HCT116 (cell line): ENCODE data around the gene ABR. TPM values are rescaled to one million over a fixed set of nuclear protein-coding genes. Genes with fewer than 3 reads are reported as not detected.

Experiments used
- ATAC-seq: fragments of 200-7000 bp; cut with Tn5 transposase; 2 replicates; pipeline ENCODE4 v1.9.1; 2020; ENCODE audit warnings: mild to moderate bottlenecking, moderate library complexity
- BruUV-seq: library from RNA; stranded (reverse); fragments of 400-500 nt; replicated peaks from 2 replicates; lab custom pipeline; 2021; lab: Mats Ljungman, UMichigan
- CTCF ChIA-PET: fragments of 300-600 bp; sonication (Branson Sonifier 250); formaldehyde crosslinking; loops from one replicate; lab custom pipeline; 2021; ENCODE audit warnings: antibody characterized with exemption; lab: Charles Lee
- POLR2A ChIA-PET: fragments of 300-600, 350-600 bp; sonication (Branson Sonifier 250); formaldehyde crosslinking; loops from one replicate; lab custom pipeline; 2021; ENCODE audit warnings: antibody characterized with exemption; lab: Charles Lee
- RAD21 ChIA-PET, 2 experiments: fragments of 300-600 bp; sonication (Branson Sonifier 250); formaldehyde crosslinking; loops; one replicate each; lab custom pipeline; 2023; ENCODE audit warnings: low total read pairs in 2 of 2; ENCODE audit not compliant: uncharacterized antibody in 2 of 2, unreplicated experiment in 2 of 2, low non-redundant PET in 1 of 2; lab: Charles Lee
- DNase-seq: peaks from one replicate; pipeline ENCODE4 v3.0.0-alpha.2; 2010; ENCODE audit warnings: low read depth, low spot score
- H2AFZ ChIP-seq: fragments of 200-600 bp; shearing (Covaris generic), sonication (generic); 2 replicates; pipeline ENCODE4 v1.6.1; 2017; ENCODE audit warnings: low read depth, mixed run types, mixed read lengths, antibody characterized with exemption, low read length; ENCODE audit not compliant: poor library complexity, severe bottlenecking
- H3K27ac ChIP-seq: 2 replicates; pipeline ENCODE4 v1.5.1; 2012; ENCODE audit warnings: low read depth, low read length
- H3K27me3 ChIP-seq: fragments of 200-600 bp; sonication (generic); 2 replicates; pipeline ENCODE4 v1.6.1; 2016; ENCODE audit warnings: mixed run types, low read length, mixed read lengths; ENCODE audit not compliant: insufficient read depth
- H3K36me3 ChIP-seq, 2 experiments: fragments of 200-500 bp in 1 of 2; fragments of 200-600 bp in 1 of 2; sonication (Bioruptor generic) in 1 of 2; sonication (generic) in 1 of 2; 2 replicates each; pipeline versions ENCODE4 v1.5.1 to v1.6.1; 2014 to 2016; ENCODE audit warnings: low read length in 2 of 2, inconsistent platforms in 1 of 2, mixed read lengths in 1 of 2, mixed run types in 1 of 2; ENCODE audit not compliant: insufficient read depth in 2 of 2, control insufficient read depth in 1 of 2
- H3K4me1 ChIP-seq, 2 experiments: fragments of 200-600 bp in 1 of 2; sonication (generic) in 1 of 2; 2 replicates each; pipeline versions ENCODE4 v1.5.1 to v1.6.1; 2012 to 2017; ENCODE audit warnings: low read length in 2 of 2, inconsistent platforms in 1 of 2, mild to moderate bottlenecking in 1 of 2, mixed read lengths in 1 of 2, mixed run types in 1 of 2, moderate library complexity in 1 of 2; ENCODE audit not compliant: insufficient read depth in 2 of 2, control insufficient read depth in 1 of 2
- H3K4me2 ChIP-seq: fragments of 200-600 bp; sonication (generic); 2 replicates; pipeline ENCODE4 v1.6.1; 2017; ENCODE audit warnings: mixed run types, low read length, mixed read lengths
- H3K4me3 ChIP-seq, 2 experiments: fragments of 200-600 bp in 1 of 2; sonication (generic) in 1 of 2; replicated peaks in 1 of 2; 2 replicates each; pipeline ENCODE4 v1.5.1; 2011 to 2016; ENCODE audit warnings: low read length in 2 of 2, control low read depth in 1 of 2, low read depth in 1 of 2, mild to moderate bottlenecking in 1 of 2, mixed read lengths in 1 of 2, mixed run types in 1 of 2
- H3K79me2 ChIP-seq: fragments of 200-600 bp; sonication (generic); 2 replicates; pipeline ENCODE4 v1.6.1; 2017; ENCODE audit warnings: mild to moderate bottlenecking, mixed run types, low read length, moderate library complexity, mixed read lengths; ENCODE audit not compliant: insufficient read depth
- H3K9ac ChIP-seq: fragments of 200-600 bp; sonication (generic); 2 replicates; pipeline ENCODE4 v1.6.1; 2016; ENCODE audit warnings: low read length, mixed read lengths
- H3K9me2 ChIP-seq: fragments of 200-600 bp; sonication (generic), shearing (Covaris generic); 2 replicates; pipeline ENCODE4 v1.6.1; 2017; ENCODE audit warnings: mixed run types, mild to moderate bottlenecking, moderate library complexity; ENCODE audit not compliant: insufficient read depth
- H3K9me3 ChIP-seq, 2 experiments: fragments of 200-500 bp in 1 of 2; fragments of 200-600 bp in 1 of 2; sonication (Bioruptor generic) in 1 of 2; sonication (generic) in 1 of 2; 2 replicates each; pipeline ENCODE4 v1.6.1; 2014 to 2017; ENCODE audit warnings: low read length in 2 of 2, mixed read lengths in 2 of 2, inconsistent platforms in 1 of 2, low read depth in 1 of 2, mild to moderate bottlenecking in 1 of 2, mixed run types in 1 of 2, moderate library complexity in 1 of 2; ENCODE audit not compliant: control insufficient read depth in 1 of 2, insufficient read depth in 1 of 2
- H4K20me1 ChIP-seq: fragments of 200-600 bp; sonication (generic), shearing (Covaris generic); 2 replicates; pipeline ENCODE4 v1.6.1; 2017; ENCODE audit warnings: mixed run types, mild to moderate bottlenecking, moderate library complexity; ENCODE audit not compliant: insufficient read depth
- EGR1 ChIP-seq: IDR thresholded peaks from 2 replicates; pipeline ENCODE4 v1.6.1; 2012; ENCODE audit warnings: low read depth
- EZH2 ChIP-seq: fragments of 200-600 bp; sonication (generic); IDR thresholded peaks from 2 replicates; pipeline ENCODE4 v1.6.1; 2017; ENCODE audit warnings: antibody characterized with exemption, mixed run types
- EZH2phosphoT487 ChIP-seq: fragments of 200-600 bp; IDR thresholded peaks from 2 replicates; pipeline ENCODE4 v1.6.1; 2018; ENCODE audit warnings: antibody characterized with exemption, borderline replicate concordance
- POLR2A ChIP-seq: IDR thresholded peaks from 2 replicates; pipeline ENCODE4 v1.7.0; 2011; ENCODE audit warnings: borderline replicate concordance; ENCODE audit not compliant: insufficient read depth, insufficient read length; ENCODE audit errors: extremely low read depth
- POLR2AphosphoS5 ChIP-seq: IDR thresholded peaks from 2 replicates; pipeline ENCODE4 v1.6.1; 2011; ENCODE audit warnings: mild to moderate bottlenecking, low read depth, low read length, moderate library complexity
- SIN3A ChIP-seq: IDR thresholded peaks from 2 replicates; pipeline ENCODE4 v1.6.1; 2012; ENCODE audit warnings: low read depth
- ZNF274 ChIP-seq: fragments of 200-500 bp; sonication (Bioruptor generic); IDR thresholded peaks from 2 replicates; pipeline ENCODE4 v1.6.1; 2014; ENCODE audit warnings: mild to moderate bottlenecking, low read depth, low read length, inconsistent platforms
- intact Hi-C: fragments of 100-400 bp; cut with micrococcal nuclease; formaldehyde crosslinking; loops from 2 replicates; pipeline ENCODE4 v1.10.0; 2022
- total RNA-seq: library from RNA; stranded (reverse); gene quantifications from one replicate; pipeline ENCODE4 v1.2.1, GENCODE V29; 2021; ENCODE audit not compliant: unreplicated experiment
- TF ChIP-seq, protein P1 (sequence below): IDR thresholded peaks from 2 replicates; pipeline ENCODE4 v1.6.1; 2011; ENCODE audit warnings: mild to moderate bottlenecking, low read length, moderate library complexity; ENCODE audit not compliant: insufficient replicate concordance; ENCODE audit errors: extremely low read depth
- TF ChIP-seq, protein P2 (sequence below), 3 experiments: fragments of 200-600 bp in 1 of 3; sonication (generic) in 1 of 3; IDR thresholded peaks in 2 of 3; conservative IDR thresholded peaks in 1 of 3; 2 replicates each; pipeline ENCODE4 v1.5.1; 2012 to 2017; ENCODE audit warnings: low read depth in 2 of 3, low read length in 2 of 3, antibody characterized with exemption in 1 of 3, borderline replicate concordance in 1 of 3, control low read depth in 1 of 3, mild to moderate bottlenecking in 1 of 3, mixed read lengths in 1 of 3, mixed run types in 1 of 3, moderate library complexity in 1 of 3; ENCODE audit not compliant: insufficient read depth in 1 of 3
- TF ChIP-seq, protein P3 (sequence below): IDR thresholded peaks from 2 replicates; pipeline ENCODE4 v1.6.1; 2012

ABR gene
- total RNA-seq, 1 experiment from 2014 or later = 58.5 TPM

DNA sequence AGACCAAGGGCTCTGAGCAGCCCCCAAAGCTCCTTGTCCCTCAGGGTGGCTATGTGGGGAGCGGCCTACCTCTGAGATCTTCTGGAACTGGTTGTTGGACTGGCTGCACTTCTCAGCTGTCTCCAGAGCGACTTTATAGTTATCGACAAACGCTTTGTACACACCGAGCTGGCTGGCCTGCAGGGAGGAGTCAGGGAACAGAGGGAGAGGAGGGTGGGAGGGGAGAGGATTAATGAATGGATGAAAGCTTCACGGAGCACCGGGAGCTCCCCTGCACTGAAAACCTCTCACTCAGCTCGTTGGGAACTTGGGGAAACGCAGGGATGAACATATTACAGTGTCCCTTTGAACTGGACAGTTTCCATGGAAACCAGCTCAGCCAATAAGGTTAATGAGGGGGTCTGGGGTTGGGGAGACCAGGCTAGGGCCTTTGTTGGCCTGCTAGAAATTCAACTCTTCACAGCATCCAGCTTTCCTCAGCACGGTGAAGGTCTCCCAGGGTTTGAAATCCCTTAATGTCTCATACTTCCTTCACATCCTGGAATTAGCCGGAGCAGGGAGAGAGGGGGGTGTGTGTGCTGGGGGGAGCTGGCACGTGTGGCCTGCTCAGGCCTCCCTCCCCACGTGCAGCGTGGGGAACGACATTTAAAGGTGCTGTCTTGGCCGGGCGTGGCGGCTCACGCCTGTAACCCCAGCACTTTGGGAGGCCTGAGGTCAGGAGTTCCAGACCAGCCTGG, 96.2 kb downstream of the ABR start:
- ChIA-PET RAD21 (no interaction called here), POLR2A (no interaction called here), CTCF (interaction anchor here (3.3 kb wide), 1 partner anchor 25 kb away, joined by 12 read pairs; no protein-coding TSS in a partner anchor)
- BruUV-seq = no TSS peak
- Histone ChIP-seq H3K27me3 (no peaks in the 10 kb centered on the region), H3K4me2 (no peak overlapping the region), H3K9me3 (no peaks in the 10 kb centered on the region), H3K4me3 (no peak overlapping the region), H3K4me1 (peaks cover 34 to 53% of the 10 kb centered on the region in 2 experiments), H3K27ac (no peak overlapping the region), H2AFZ (no peak overlapping the region), H3K9ac (no peak overlapping the region), H3K79me2 (no peaks in the 10 kb centered on the region), H3K36me3 (peaks cover 0 to 2% of the 10 kb centered on the region in 2 experiments; a peak in 1 of 4 replicates), H4K20me1 (no peaks in the 10 kb centered on the region), H3K9me2 (no peaks in the 10 kb centered on the region)
- no peak for ATAC-seq
- DNase-seq = no peak
- intact Hi-C loops = no loop called here
- TF ChIP-seq POLR2A (no peak), EGR1 (no peak), EZH2 (no peak), POLR2AphosphoS5 (no peak), ZNF274 (no peak), SIN3A (no peak), EZH2phosphoT487 (no peak)
- TF ChIP-seq, protein P1, sequence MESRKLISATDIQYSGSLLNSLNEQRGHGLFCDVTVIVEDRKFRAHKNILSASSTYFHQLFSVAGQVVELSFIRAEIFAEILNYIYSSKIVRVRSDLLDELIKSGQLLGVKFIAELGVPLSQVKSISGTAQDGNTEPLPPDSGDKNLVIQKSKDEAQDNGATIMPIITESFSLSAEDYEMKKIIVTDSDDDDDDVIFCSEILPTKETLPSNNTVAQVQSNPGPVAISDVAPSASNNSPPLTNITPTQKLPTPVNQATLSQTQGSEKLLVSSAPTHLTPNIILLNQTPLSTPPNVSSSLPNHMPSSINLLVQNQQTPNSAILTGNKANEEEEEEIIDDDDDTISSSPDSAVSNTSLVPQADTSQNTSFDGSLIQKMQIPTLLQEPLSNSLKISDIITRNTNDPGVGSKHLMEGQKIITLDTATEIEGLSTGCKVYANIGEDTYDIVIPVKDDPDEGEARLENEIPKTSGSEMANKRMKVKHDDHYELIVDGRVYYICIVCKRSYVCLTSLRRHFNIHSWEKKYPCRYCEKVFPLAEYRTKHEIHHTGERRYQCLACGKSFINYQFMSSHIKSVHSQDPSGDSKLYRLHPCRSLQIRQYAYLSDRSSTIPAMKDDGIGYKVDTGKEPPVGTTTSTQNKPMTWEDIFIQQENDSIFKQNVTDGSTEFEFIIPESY = no peak
- TF ChIP-seq, protein P2, sequence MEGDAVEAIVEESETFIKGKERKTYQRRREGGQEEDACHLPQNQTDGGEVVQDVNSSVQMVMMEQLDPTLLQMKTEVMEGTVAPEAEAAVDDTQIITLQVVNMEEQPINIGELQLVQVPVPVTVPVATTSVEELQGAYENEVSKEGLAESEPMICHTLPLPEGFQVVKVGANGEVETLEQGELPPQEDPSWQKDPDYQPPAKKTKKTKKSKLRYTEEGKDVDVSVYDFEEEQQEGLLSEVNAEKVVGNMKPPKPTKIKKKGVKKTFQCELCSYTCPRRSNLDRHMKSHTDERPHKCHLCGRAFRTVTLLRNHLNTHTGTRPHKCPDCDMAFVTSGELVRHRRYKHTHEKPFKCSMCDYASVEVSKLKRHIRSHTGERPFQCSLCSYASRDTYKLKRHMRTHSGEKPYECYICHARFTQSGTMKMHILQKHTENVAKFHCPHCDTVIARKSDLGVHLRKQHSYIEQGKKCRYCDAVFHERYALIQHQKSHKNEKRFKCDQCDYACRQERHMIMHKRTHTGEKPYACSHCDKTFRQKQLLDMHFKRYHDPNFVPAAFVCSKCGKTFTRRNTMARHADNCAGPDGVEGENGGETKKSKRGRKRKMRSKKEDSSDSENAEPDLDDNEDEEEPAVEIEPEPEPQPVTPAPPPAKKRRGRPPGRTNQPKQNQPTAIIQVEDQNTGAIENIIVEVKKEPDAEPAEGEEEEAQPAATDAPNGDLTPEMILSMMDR (IDR thresholded peaks at IDR 0.05 in 2 of 3, conservative IDR thresholded peaks at IDR 0.05 in 1 of 3; ENCODE audit: borderline replicate concordance in 1 of 3, insufficient read depth in 1 of 3, low read depth in 2 of 3, low read length in 2 of 3) = no peak
- TF ChIP-seq, protein P3, sequence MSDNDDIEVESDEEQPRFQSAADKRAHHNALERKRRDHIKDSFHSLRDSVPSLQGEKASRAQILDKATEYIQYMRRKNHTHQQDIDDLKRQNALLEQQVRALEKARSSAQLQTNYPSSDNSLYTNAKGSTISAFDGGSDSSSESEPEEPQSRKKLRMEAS = no peak
- TF ChIP-seq, all 23 proteins: peak for 0
